SU-DHL-6 (cell line): ENCODE results near the gene ACACA.

Source experiments
- EZH2phosphoT487 ChIP-seq: fragments of 200-600 bp; sonication (generic), shearing (Covaris generic); conservative IDR thresholded peaks from 2 replicates; pipeline ENCODE4 v1.6.1; 2018; ENCODE audit warnings: mild to moderate bottlenecking, antibody characterized with exemption, low read length, moderate library complexity, mixed read lengths
- TF ChIP-seq, protein P1 (sequence below): fragments of 200-600 bp; sonication (generic); IDR thresholded peaks from one replicate; pipeline ENCODE4 v1.5.1; 2017; ENCODE audit warnings: antibody characterized with exemption, mild to moderate bottlenecking, low read length, moderate library complexity; ENCODE audit not compliant: insufficient read depth, poor library complexity, severe bottlenecking

DNA sequence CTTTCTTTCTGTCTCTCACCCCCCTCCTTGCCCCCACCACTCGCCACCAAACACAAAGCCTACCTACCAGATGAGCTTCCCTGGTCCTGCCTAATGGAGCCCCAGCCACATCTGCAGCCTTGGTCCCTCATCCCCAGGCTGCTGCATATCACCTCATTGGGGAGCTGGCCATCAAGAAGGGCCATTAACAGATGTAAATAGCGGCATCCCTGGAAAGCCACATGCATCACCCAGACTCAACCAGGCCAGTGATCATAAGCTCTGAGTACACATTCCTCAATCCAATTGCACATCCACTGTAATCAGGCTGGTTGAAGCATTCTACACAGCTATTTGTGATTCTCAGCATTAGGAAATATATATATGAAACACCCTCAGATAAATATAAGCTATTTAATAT is 242.6 kb downstream of the ACACA start:
- TF ChIP-seq, protein P1, sequence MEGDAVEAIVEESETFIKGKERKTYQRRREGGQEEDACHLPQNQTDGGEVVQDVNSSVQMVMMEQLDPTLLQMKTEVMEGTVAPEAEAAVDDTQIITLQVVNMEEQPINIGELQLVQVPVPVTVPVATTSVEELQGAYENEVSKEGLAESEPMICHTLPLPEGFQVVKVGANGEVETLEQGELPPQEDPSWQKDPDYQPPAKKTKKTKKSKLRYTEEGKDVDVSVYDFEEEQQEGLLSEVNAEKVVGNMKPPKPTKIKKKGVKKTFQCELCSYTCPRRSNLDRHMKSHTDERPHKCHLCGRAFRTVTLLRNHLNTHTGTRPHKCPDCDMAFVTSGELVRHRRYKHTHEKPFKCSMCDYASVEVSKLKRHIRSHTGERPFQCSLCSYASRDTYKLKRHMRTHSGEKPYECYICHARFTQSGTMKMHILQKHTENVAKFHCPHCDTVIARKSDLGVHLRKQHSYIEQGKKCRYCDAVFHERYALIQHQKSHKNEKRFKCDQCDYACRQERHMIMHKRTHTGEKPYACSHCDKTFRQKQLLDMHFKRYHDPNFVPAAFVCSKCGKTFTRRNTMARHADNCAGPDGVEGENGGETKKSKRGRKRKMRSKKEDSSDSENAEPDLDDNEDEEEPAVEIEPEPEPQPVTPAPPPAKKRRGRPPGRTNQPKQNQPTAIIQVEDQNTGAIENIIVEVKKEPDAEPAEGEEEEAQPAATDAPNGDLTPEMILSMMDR: no peak
- TF ChIP-seq EZH2phosphoT487: no peak
